Mucosa of gallbladder (tissue), 1 donor: ENCODE results near the gene BBS9. TPM values are rescaled to one million over a fixed set of nuclear protein-coding genes. Genes with fewer than 3 reads are reported as not detected.

Experiments used
- DNase-seq: peaks from one replicate; pipeline ENCODE4 v3.0.0-alpha.2; 2020; ENCODE audit warnings: low spot score
- total RNA-seq: library from RNA; stranded (reverse); gene quantifications from one replicate; pipeline ENCODE4 v1.2.1, GENCODE V29; 2021
- donor health status: DM: no; HTN: no; CAD: no.

Gene BBS9
- total RNA-seq, 1 donor from 2014 or later = 24.3 TPM

- DNase-seq = no peak
Measured at GRCh38 chr7:33604056-33604455, 474.7 kb downstream of the BBS9 start.

GRCh38 chr7:33610918-33611317, 481.6 kb downstream of the BBS9 start:
- no peak for DNase-seq

GRCh38 chr7:33612442-33612841, 483.1 kb downstream of the BBS9 start:
- DNase-seq = no peak

GRCh38 chr7:33614357-33615117, 485.2 kb downstream of the BBS9 start:
- no peak for DNase-seq

GRCh38 chr7:33616752-33617151, 487.4 kb downstream of the BBS9 start:
- no peak for DNase-seq

- DNase-seq = no peak
Measured at GRCh38 chr7:33619264-33619663, 489.9 kb downstream of the BBS9 start.

GRCh38 chr7:33623267-33623666, 493.9 kb downstream of the BBS9 start:
- no peak for DNase-seq

GRCh38 chr7:33624215-33624614, 494.9 kb downstream of the BBS9 start:
- no peak for DNase-seq

GRCh38 chr7:33626869-33627268, 497.5 kb downstream of the BBS9 start:
- no peak for DNase-seq

GRCh38 chr7:33627741-33628140, 498.4 kb downstream of the BBS9 start:
- no peak for DNase-seq

GRCh38 chr7:33628894-33629293, 499.5 kb downstream of the BBS9 start:
- DNase-seq = no peak

GRCh38 chr7:33630359-33630758, 501.0 kb downstream of the BBS9 start:
- DNase-seq = no peak

- no peak for DNase-seq
Measured at GRCh38 chr7:33632322-33632721, 503.0 kb downstream of the BBS9 start.

GRCh38 chr7:33632840-33633525, 503.6 kb downstream of the BBS9 start:
- no peak for DNase-seq

GRCh38 chr7:33634606-33635005, 505.2 kb downstream of the BBS9 start:
- DNase-seq = no peak

GRCh38 chr7:33636359-33636758, 507.0 kb downstream of the BBS9 start:
- no peak for DNase-seq

GRCh38 chr7:33639552-33640197, 510.3 kb downstream of the BBS9 start:
- no peak for DNase-seq

GRCh38 chr7:33640741-33641140, 511.4 kb downstream of the BBS9 start:
- no peak for DNase-seq

GRCh38 chr7:33642312-33642711, 512.9 kb downstream of the BBS9 start:
- DNase-seq = no peak

GRCh38 chr7:33643530-33643929, 514.2 kb downstream of the BBS9 start:
- DNase-seq = no peak

GRCh38 chr7:33644489-33644888, 515.1 kb downstream of the BBS9 start:
- no peak for DNase-seq

- no peak for DNase-seq
Measured at GRCh38 chr7:33645104-33645503, 515.7 kb downstream of the BBS9 start.

- no peak for DNase-seq
Measured at GRCh38 chr7:33646166-33646565, 516.8 kb downstream of the BBS9 start.
